ENCODE data around the gene TFAP2E.

DNA sequence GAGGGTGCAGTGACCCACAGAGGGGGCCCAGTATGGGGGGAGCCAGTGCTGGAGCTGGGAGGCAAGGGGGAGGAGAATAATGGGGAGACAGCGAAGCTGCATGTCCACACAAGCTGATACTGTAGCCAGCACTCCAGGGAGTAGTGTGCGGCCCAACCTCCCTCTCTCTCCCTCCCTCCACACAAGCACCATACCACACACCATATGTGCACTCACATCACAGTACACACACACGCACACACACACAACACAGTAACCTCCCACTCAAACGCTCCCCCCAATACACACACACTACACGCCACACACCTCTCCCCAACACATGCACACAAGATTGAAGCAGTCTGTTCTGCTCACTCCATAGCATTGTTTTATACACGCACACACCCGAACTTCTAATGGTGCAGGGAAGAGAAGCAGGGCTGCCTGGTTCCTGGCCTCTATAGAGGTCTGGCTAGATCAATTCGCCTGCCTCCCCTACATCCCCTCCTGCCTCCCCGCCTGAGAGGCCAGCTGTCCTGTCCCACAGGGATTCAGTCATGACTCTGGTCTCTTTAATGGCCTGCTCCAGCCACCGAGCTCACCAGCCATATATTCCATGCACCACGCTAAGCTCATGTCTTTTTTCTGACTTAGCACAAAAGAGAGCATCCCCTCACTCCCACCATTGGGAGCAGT lies 11.7 kb upstream of the TFAP2E start:
- TF ChIP-seq, protein P1, sequence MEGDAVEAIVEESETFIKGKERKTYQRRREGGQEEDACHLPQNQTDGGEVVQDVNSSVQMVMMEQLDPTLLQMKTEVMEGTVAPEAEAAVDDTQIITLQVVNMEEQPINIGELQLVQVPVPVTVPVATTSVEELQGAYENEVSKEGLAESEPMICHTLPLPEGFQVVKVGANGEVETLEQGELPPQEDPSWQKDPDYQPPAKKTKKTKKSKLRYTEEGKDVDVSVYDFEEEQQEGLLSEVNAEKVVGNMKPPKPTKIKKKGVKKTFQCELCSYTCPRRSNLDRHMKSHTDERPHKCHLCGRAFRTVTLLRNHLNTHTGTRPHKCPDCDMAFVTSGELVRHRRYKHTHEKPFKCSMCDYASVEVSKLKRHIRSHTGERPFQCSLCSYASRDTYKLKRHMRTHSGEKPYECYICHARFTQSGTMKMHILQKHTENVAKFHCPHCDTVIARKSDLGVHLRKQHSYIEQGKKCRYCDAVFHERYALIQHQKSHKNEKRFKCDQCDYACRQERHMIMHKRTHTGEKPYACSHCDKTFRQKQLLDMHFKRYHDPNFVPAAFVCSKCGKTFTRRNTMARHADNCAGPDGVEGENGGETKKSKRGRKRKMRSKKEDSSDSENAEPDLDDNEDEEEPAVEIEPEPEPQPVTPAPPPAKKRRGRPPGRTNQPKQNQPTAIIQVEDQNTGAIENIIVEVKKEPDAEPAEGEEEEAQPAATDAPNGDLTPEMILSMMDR (IDR thresholded peaks at IDR 0.05; ENCODE audit: poor library complexity): no peak
- no peak for TF ChIP-seq EZH2 (IDR thresholded peaks at IDR 0.05; ENCODE audit: borderline replicate concordance)
